Measurements from ENCODE around the gene UBE2Q1. TPM values are rescaled to one million over a fixed set of nuclear protein-coding genes. Genes with fewer than 3 reads are reported as not detected.

Gene UBE2Q1
- total RNA-seq, 1 donor from 2014 or later = 77.3 TPM

DNA sequence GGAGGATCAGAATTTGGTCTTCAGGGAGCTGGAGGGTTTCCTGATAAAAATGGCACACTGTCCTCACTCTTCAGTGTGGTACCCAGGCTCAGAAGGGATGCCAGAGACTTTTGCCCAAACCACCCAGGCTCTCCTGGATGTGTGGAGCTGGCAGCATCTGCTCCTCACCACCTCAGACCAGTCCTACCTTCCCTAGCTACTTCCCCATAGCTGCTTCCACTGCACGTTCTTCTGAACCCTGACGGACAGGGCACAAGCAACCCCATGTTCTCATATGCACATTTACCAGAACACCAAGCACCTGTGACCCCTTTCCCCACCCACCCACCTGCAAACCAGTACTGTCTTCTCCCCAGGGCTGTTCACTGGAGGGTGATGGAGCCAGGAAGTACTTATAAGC is 44.9 kb upstream of the UBE2Q1 start:
- H3K4me3 Mint-ChIP-seq (ENCODE audit: unreplicated experiment) = no peak overlapping the region
- no peak for DNase-seq (ENCODE audit: extremely low spot score, unreplicated experiment)
- TF ChIP-seq, protein P1, sequence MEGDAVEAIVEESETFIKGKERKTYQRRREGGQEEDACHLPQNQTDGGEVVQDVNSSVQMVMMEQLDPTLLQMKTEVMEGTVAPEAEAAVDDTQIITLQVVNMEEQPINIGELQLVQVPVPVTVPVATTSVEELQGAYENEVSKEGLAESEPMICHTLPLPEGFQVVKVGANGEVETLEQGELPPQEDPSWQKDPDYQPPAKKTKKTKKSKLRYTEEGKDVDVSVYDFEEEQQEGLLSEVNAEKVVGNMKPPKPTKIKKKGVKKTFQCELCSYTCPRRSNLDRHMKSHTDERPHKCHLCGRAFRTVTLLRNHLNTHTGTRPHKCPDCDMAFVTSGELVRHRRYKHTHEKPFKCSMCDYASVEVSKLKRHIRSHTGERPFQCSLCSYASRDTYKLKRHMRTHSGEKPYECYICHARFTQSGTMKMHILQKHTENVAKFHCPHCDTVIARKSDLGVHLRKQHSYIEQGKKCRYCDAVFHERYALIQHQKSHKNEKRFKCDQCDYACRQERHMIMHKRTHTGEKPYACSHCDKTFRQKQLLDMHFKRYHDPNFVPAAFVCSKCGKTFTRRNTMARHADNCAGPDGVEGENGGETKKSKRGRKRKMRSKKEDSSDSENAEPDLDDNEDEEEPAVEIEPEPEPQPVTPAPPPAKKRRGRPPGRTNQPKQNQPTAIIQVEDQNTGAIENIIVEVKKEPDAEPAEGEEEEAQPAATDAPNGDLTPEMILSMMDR (IDR thresholded peaks at IDR 0.05) = no peak
- H3K9me3 Mint-ChIP-seq (ENCODE audit: unreplicated experiment) = no peaks in the 10 kb centered on the region
- H3K4me1 Mint-ChIP-seq (ENCODE audit: unreplicated experiment) = peaks cover 34% of the 10 kb centered on the region
- H3K27ac Mint-ChIP-seq (ENCODE audit: unreplicated experiment) = no peak overlapping the region
- H3K27me3 Mint-ChIP-seq (ENCODE audit: unreplicated experiment) = no peaks in the 10 kb centered on the region
- peaks cover 30% of the 10 kb centered on the region for H3K36me3 Mint-ChIP-seq (ENCODE audit: unreplicated experiment)

DNA sequence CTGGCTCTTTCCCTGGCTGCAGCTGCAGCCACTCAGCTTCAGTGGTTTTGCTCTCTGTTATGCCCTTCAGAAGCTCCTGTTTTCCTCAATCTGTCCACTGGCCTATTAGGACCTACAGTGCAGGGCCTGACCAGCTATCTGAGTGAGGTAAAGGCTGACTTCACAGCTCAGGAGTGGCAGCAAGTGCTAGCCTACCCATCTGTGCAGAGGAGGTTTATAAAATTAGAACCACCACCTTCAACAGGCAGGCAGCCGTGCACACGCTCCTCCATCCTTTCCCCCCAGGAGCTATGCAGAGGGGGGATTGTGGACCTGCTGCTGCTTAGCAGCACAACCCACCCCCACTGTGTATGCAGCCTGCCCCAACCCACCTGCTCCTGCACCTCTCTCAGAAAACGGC is 41.2 kb upstream of the UBE2Q1 start:
- H3K27ac Mint-ChIP-seq (ENCODE audit: unreplicated experiment) = no peak overlapping the region
- no peak overlapping the region for H3K4me3 Mint-ChIP-seq (ENCODE audit: unreplicated experiment)
- H3K36me3 Mint-ChIP-seq (ENCODE audit: unreplicated experiment) = peaks cover 40% of the 10 kb centered on the region
- no peaks in the 10 kb centered on the region for H3K9me3 Mint-ChIP-seq (ENCODE audit: unreplicated experiment)
- TF ChIP-seq, protein P1 (IDR thresholded peaks at IDR 0.05) = no peak
- DNase-seq (ENCODE audit: extremely low spot score, unreplicated experiment) = no peak
- H3K27me3 Mint-ChIP-seq (ENCODE audit: unreplicated experiment) = no peaks in the 10 kb centered on the region
- H3K4me1 Mint-ChIP-seq (ENCODE audit: unreplicated experiment) = peaks cover 13% of the 10 kb centered on the region

DNA sequence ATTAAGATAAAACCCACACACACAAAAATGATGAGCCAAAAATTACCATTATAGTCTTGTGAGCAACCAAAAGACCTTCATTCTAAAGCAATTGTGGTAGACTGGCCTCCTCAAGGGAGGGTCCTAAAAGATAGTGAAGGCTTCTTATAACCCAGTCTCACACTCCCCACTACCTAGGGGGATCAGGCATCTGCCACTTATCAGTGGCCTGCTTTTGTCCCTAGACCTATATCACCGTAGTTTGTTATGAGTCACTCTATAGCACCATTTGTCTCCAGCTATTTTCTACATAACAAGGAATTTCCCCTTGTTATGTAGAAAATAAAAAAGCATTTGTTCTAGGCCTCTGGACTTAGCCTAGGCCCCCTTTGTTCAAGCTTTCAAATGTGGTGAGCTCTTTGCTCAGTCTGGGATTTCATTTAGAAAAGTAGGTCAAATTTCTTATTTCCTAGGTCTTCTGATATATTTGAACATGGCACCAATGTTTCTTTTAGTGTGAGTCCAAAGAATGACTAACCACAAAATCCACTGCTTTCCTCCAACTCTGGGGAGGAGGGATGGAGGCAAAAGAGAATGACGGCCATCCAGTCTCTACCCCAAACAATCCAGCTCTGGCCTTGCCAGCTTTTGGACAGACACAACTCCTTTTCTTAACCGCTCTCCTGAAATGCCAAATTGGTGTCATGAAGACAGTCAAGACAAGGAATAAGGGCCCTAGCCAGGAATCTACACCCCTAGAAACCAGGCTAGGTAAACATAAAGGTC is 40.6 kb upstream of the UBE2Q1 start:
- TF ChIP-seq, protein P1 (IDR thresholded peaks at IDR 0.05) = no peak
- Mint-ChIP-seq H3K27me3 (ENCODE audit: unreplicated experiment) (no peaks in the 10 kb centered on the region), H3K4me1 (ENCODE audit: unreplicated experiment) (peaks cover 8% of the 10 kb centered on the region), H3K27ac (ENCODE audit: unreplicated experiment) (no peak overlapping the region), H3K9me3 (ENCODE audit: unreplicated experiment) (no peaks in the 10 kb centered on the region), H3K4me3 (ENCODE audit: unreplicated experiment) (no peak overlapping the region), H3K36me3 (ENCODE audit: unreplicated experiment) (peaks cover 45% of the 10 kb centered on the region)
- DNase-seq (ENCODE audit: extremely low spot score, unreplicated experiment) = no peak

DNA sequence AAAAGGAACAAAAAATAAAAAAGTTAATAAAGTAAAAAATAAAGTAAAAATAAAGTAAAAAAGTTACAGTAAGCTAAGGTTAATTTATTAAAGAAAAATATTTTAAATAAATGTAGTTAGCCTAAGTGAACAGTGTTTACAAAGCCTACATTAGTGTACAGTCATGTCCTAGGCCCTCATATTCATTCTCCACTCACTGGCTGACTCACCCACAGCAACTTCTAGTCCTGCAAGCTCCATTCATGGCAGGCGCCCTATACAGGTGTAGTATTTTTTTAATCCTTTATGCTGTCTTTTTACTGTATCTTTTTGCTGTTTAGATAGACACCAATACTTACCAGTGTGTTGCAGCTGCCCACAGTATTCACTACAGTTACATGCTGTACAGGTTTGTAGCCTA is 37.2 kb upstream of the UBE2Q1 start:
- DNase-seq (ENCODE audit: extremely low spot score, unreplicated experiment) = no peak
- no peaks in the 10 kb centered on the region for H3K27me3 Mint-ChIP-seq (ENCODE audit: unreplicated experiment)
- TF ChIP-seq, protein P1 (IDR thresholded peaks at IDR 0.05) = no peak
- H3K27ac Mint-ChIP-seq (ENCODE audit: unreplicated experiment) = no peak overlapping the region
- H3K4me1 Mint-ChIP-seq (ENCODE audit: unreplicated experiment) = peaks cover 5% of the 10 kb centered on the region
- H3K36me3 Mint-ChIP-seq (ENCODE audit: unreplicated experiment) = peaks cover 54% of the 10 kb centered on the region
- H3K9me3 Mint-ChIP-seq (ENCODE audit: unreplicated experiment) = no peaks in the 10 kb centered on the region
- H3K4me3 Mint-ChIP-seq (ENCODE audit: unreplicated experiment) = no peak overlapping the region

DNA sequence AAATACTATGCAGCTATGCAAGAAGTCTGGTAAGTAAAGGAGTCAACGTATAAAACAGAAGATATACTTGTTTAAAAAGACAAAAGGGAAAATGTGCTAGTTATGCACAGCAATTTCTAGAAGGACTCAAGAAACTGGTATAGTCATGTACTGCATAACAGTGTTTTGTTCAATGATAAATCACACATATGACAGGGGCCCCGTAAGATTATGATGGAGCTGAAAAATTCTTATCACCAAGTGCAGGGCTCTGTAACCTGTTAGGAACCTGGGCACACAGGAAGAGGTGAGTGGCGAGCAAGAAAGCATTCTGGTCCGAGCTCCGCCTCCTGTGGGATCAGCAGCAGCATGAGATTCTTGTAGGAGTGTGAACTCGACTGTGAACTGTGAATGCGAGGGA is 36.3 kb upstream of the UBE2Q1 start:
- Mint-ChIP-seq H3K4me1 (ENCODE audit: unreplicated experiment) (peaks cover 4% of the 10 kb centered on the region), H3K27ac (ENCODE audit: unreplicated experiment) (no peak overlapping the region), H3K36me3 (ENCODE audit: unreplicated experiment) (peaks cover 53% of the 10 kb centered on the region)

More for the DNA sequence above, 36.3 kb upstream of the UBE2Q1 start:
- DNase-seq (ENCODE audit: extremely low spot score, unreplicated experiment) = no peak
- Mint-ChIP-seq H3K9me3 (ENCODE audit: unreplicated experiment) (no peaks in the 10 kb centered on the region), H3K4me3 (ENCODE audit: unreplicated experiment) (no peak overlapping the region), H3K27me3 (ENCODE audit: unreplicated experiment) (no peaks in the 10 kb centered on the region)
- TF ChIP-seq, protein P1 (IDR thresholded peaks at IDR 0.05) = no peak

Data from osteocyte (in vitro differentiated cells).